SKM-1 (cell line): ENCODE results near the gene SCN3B.

Source experiments
- DNase-seq: peaks from one replicate; lab custom pipeline; 2025; ENCODE audit not compliant: unreplicated experiment; lab: John Stamatoyannopoulos, UW

The SCN3B gene

DNA sequence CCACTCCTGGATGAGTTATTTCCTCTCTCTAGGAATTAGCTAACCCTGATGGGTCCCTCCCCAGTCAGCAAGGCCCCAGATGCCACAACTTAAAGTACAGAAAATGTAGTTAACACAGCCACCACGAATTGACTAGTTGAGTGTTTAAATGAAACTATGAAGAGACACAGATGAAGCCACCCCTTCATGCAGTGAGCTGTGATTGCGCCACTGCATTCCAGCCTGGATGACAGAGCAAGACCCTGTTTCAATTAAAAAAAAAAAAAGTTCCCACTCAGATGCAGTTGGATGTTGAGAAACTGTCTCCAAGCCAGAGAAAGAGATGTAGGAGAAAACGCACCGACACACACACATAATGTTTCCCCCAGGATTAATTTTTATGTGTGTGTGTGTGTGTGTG, 53.3 kb downstream of the SCN3B start:
- DNase-seq: no peak

DNA sequence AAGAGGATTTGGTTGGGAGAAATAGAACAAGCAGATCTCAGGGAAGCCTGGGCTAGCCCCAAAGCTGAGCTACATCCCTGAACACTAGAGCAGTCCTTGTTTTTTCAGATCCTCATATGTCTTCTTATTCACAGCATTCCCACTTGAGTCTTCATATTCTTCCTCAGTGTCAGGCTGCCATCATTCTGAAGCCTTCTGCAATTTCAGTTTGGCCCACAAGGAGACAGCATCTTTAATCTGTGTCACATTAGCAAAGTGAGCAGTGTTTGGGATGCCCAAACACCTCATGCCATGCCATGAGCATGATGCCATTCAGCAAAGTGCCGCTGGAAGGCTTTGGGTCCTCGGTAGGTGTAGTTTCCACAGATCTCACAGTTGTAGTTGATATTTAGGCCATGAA, 56.6 kb downstream of the SCN3B start:
- DNase-seq: no peak

DNA sequence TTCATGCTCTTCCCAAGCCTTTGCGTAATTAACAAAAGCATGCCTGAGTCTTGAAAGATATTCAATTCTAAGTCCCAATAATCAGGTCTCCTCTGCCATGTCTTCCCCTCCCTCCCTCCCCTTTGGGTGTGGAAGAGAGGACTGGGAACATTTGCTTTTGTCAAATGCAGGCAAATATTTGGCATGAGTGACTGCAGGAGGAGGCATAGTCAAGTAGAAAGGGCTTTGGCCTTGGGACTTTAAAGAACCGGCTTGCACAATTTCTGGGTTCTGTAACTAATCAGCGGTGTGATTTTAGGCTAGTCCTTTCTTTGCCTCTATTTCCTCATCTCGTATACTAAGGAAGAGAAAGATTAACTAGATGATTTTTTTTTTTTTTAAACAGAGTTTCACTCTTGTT, 59.5 kb downstream of the SCN3B start:
- DNase-seq: no peak

DNA sequence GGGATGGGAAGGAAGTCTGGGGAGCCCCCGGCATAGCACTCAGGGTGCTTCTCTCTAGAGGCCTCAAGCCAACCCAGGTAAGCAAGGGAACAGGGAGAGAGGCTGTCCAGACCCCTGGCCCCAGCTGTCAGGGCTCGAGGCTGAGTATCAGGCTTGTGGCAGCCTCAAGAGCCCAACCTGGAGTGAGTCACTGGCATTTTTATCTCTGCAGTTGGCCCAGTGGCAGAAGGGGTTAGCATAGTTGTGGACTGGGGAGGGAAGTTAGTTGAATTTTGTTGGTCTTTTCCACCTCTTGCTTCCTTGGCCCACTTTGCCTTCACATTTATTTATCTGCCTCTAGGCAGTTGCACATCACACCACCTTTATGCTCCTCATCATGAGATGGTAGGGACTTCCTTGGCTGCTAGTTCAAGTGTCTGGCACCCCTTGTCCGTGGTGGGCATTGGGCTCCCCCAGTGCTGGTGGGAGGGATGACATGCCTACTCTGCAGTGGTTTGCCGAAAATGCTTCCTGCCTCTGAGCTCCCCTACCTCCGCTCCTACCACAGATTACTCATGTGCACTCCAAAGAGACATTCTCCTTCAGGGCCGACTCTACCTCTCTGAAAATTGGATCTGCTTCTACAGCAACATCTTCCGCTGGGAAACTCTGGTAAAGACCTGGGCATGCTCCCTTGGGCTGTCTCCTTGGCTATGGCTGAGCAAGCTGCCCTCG, 60.1 kb downstream of the SCN3B start:
- DNase-seq: no peak

DNA sequence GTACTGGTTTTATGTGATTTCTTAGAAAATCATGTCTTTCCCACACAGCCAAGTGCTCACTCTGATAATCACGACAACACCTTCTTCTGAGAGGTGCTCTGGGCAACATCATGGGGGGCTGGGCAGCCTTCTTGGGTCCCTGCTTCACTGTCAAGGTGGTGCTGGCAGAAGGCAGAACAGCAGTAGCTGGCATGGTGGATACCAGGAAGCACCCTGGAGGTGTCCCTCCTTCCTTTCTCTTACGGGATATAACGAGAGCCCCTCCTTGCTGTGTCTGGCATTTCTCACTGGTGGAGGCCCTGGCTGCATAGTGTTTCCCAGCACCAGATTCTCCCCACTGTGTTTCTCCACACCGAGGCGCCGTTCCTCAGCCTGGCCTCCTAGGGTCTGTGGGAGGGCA, 60.9 kb downstream of the SCN3B start:
- no peak for DNase-seq

DNA sequence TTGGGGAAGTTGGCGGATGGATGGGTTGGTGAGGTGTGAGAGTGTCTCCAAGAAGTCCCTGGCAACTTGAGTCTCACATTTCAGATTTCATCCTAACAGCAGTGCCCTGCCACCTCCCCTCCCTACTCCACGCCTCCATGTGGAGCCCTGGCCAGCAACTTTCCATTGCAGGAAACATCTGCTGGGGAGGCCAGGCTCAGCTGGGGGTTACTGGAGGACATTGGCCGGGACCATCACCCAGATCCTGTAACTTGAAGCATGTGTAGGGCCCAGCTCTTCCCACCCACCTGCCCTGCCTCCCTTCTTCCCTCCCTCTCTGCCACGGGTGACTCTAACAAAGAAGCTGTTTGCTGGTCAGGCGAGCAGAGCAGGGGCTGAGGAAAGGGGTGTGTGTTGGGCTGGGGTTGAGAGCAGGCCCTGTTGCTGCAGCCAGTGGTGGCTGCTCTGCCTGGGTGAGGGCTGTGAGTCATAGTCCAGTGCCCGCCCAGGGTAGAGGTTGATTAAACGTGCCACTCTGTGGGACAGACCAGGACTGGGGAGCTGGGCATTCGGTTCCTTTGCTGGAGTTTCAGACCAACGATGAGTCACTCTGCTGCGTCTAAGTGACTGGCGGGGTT, 64.0 kb downstream of the SCN3B start:
- DNase-seq: no peak

DNA sequence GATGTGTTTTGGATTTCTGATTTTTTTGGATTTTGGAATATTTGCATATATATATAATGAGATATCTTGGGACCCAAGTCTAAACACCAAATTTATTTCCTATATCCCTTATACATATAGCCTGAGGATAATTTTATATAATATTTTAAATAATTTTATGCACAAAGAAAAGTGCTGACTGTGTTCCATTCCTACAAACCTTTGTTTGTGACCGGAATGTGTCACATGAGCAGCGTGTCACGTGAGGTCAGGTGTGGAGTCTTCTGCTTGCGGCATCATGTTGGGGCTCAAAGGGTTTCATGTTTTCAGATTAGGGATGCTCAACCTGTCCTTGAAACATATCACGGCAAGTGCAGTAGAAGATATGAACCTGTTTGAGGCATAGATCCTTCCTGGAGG, 65.6 kb downstream of the SCN3B start:
- no peak for DNase-seq

DNA sequence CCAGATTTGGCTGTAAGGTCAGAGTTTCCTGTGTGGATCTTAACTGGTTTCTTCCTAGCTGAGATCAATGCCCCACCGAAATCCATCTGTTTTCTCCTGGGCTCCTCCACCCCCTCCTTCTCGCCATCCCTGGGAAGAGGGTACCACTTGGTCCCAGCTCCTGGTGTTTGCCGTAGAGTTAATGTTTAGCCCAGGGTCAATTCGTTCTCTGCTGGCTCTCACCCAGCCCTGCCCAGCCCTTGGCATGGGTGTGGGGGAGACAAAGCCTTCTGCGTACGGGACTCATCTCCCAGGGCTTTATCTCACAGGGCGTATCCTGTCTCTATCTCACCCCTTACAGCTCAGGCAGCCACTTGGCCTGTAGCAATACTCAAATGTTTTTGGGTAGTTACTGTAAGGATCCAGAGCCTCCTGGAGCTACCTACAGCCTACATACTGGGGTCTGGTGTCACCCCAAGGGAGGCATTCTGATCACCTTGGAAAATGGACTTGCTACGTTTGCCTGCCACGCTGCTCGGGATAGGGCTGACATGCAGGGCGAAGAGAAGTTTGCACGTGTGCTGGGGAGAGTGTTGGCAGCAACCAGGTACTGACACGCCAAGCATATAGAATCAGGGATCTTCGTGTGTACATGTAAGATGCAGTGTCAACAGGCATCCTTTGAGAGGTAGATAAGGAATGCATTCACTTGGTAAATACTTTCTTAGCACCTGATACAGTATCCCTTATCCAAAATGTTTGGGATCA, 66.1 kb downstream of the SCN3B start:
- DNase-seq: no peak

DNA sequence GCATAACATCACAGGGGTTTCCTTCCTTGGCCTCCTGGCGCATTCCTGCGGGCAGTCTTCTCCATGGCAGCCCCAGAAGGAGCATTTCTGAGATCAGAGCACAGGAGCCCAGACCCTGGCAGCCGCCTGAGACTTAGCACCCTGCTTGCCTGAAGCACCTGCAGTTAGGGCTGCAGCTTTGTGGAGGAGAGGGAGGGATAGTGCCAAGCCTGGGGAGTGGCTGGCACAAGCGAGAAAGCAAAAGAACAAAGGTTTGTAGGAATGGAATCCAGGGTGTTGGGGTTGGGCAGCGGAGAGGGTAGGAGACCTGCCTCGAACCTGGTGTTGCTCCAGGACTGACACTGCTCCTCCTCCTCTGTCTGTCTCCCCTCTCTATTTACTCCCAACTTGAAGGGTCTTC, 66.9 kb downstream of the SCN3B start:
- no peak for DNase-seq

DNA sequence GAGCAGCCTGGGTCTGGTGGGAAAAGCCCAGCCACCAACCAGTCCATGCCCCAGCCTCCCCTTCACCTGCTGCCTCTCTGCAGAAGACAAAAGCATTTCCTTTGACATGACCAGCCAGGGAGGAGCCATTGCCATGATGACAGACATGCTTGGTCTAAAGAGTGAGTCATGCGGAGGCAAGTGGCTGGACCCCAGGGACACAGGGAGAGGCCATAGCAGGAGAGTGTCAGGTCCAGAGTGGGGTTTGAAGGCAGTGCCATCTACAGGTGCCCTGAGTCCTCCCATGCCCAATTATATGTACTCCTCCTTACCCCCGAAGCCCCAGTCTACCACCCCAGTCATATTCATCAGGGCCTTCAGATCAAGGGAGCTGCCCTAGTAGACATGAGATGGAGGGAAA, 67.4 kb downstream of the SCN3B start:
- DNase-seq: no peak

DNA sequence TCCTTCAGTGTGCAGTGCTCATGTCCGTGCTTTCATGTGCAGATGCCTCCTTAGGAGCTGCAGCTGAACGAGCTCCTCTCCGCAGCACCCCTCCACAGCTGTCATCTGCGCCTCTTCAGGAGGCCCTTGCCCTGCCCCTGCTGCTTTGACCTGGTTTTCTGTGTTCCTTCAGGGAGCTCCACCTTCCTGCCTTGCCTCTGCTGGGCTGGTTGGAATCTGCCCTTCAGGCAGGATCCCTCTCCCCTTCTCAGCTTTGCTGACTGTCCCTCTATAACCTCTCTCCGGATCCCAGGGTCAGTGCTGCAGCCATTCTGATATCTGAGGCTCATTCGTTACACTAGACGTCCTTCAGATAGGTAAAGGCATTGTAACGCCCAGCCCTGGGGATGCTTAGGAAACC, 67.9 kb downstream of the SCN3B start:
- no peak for DNase-seq

DNA sequence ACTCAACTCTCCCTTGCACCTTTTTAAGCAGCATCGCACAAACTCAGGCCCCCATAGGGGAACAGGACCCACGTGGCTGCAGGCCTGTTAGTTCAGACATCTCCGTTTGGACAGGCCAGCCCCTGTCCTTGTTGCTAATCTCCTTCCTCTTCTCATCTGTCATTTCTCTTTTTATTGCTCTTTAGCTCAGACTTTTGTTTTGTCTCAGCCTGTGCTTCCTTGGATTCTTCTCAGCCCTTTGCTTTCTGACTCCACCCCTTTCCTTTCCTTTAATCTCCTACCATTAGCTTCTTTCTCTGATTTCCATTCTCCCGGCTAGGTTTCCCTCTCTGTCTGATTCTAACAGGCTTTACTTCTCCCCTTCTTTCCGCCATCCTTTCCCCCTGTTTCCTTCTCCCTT, 68.7 kb downstream of the SCN3B start:
- no peak for DNase-seq

DNA sequence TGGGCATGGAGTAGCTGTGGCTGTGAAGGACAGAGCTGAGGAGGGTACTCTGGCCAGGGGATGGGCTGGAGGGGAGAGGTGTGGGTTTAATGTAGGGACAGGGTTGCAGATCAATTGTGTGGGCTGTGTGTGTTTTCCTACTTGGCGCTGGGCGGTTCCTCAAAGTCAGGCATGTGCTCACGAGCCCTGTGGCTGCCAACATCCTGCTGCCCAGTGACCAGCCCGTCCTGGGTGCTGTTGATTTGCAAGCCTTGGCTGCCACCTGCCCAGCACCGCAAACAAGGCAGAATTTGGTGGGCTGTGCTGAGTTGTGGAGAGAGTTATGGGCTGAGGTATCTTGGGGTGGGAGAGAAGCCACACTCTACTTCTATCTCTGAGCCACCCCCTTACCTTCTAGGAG, 69.2 kb downstream of the SCN3B start:
- DNase-seq: no peak

DNA sequence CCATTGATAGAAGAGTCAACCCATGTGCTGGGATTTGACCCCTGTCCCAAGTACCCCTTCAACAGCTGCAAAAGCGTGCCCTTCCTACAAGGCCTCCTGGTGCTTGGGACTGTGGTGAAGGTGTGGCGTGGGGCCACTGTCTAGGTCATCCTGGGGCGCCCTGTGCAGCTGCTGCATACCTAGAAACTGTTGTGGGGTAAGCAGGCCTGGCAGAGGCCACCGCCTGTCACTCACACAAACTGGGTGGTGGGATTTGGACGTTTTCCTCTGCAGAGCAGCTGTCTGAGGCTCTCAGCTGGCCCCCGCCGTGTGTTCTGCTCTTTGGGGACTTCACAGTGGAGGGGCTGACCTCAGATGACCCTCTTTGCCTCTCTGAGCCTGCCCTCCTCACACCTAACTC, 69.7 kb downstream of the SCN3B start:
- DNase-seq: no peak

DNA sequence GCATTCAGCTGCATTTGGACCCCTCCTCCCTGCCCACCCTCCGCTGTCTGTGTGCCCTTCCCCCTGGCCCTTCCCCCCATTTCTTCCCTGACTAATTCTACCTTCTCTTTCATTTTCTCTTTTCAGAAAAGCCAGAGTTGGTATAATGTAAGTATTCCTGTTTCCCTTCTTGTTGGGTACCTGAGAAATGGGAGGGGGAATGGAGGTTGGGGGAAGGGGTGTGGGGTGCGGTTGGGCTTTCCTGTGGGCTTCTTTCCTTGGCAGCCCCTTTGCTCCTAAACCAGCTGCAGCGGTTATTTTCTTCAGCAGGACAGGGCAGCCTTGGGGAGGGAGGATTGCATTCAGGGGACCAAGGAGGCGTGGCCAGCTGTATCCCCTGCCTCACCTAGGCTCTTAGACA, 70.2 kb downstream of the SCN3B start:
- DNase-seq: no peak

DNA sequence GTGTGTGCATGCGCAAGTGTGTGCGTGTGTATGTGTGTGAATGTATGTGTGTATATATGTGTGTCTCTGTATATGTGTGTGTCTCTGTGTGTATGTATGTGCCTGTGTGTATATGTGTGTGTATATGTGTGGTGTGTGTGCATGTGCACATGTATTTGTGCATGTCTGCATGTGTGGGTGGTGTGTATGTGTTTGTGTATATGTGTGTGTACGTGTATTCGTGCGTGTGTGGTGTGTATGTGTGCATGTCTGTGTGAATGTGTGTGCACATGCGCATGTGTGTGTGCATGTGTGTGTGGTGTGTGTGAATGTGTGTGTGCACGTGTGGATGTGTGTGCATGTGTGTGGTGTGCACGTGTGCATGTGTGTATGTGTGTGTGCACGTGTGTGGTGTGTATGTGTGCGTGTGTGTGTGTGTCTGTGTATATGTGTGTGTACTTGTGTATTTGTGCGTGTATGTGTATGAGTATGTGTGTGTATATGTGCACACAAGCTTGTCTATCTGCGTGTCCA, 71.4 kb downstream of the SCN3B start:
- DNase-seq: no peak

DNA sequence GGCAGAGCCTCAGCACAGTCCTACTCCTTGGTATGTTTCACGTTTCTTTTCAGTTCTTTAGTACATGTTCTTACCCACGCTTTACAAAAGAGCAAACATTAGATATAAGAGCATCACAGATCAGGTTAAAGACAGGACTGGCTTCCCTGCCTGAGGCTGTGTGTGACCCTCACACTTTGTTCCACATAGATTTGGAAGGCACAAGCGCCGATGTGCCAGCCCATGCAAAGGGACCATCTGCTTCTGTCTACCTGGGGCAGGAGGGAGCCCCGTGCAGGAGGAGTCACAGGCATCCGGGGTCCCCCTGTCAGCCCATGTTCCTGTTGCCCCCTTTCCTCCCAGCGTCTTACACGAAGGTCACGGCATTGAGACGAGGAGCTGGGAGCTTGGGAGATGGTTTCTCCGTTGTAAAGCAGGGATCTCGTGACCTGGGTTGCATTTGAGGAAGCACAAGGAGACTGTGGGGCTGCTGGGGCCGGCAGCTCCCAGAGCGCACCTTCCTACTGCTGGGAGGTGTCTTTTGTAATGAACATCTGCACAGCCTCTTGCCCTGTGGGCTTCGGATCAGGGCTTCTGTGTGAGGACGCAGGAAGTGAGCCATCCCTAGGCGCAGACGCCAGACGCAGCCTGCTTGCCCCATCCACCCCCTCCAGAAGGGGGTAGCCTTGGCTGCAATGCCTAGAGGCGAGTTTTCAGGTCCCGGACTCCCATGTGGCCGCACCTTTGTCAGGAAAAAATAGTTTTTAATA, 72.6 kb downstream of the SCN3B start:
- DNase-seq: no peak

DNA sequence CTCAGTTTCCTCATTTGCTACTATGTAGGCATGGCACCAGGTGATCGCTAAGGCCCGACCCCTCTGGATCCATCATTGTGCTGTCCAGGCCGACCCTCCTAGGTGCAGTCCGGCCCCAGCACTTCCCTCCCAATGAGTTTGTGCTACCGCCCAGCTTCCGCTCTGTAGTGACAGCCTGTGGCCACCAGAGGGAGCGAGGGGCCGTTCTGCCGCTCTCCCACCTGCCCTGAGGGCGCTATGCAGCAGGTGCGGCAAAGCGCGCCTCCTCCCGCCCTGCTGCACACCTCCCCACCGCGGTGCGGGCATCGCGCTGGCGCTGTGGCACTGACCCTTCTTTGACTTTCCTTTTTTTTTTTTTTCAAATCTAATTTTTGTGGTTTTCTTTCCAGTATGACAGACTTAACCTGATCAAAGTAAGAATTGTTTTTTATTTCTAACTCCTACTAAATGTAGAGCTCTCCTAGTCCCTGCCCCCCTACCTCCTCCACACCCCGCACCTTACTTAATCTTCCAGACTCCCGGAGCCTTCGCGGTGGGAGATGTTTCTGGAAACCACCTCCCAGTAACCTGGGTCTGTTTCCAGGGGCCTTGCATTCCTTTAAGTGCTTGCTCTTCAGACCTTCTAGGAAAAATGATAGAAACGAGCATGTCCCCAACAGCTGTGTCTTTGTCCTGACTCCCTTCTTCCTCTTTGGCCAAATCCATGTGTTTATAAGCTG, 73.7 kb downstream of the SCN3B start:
- DNase-seq: no peak

DNA sequence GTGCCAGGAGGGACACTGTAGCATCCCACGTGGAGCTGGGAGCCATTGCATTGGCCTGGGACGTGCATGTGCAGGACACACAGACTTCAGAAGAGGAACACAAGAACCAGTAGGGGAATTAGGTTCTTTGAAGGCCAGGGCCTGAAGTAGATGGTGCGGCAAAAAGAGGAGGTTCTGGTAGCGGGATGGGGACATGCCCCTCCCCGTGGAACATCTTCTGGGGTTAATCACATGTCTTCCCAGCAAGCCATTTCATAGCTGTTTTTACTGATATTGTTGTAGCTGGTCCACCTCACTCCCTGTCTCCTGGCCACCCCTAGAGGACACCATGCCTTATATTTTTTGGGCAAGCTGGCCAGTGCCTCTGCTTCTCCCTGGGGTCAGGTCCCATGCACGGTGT, 74.3 kb downstream of the SCN3B start:
- no peak for DNase-seq

DNA sequence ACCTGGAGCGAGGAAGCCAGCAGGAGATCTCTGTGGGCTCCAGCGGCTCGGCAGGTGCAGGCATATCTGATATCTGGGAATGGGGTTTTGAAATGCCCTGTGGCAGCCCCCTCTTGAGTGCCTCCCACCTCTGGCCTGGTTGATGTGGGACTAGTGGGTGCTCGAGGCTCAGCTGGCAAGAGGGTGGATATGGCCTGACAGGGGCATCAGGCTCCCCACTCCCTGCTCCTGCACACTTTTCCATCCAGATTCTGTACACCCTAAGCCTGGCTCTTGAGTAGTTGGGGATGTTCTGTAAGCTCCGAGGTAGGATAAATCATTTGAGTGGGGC, 75.0 kb downstream of the SCN3B start:
- no peak for DNase-seq
